ENCODE measurements around the gene ZNF814. TPM values are rescaled to one million over a fixed set of nuclear protein-coding genes. Genes with fewer than 3 reads are reported as not detected.

ZNF814 gene
- total RNA-seq, 2 donors from 2014 or later = 10.9 to 12.7 TPM

GRCh38 chr19:57803594-57804325, 85.1 kb downstream of the ZNF814 start:
- Histone ChIP-seq H3K9me3 (no peaks in the 10 kb centered on the region), H3K4me1 (ENCODE audit: control insufficient read depth in 1 of 2, low read depth in 2 of 2) (peaks cover 5 to 13% of the 10 kb centered on the region in 2 donors), H3K36me3 (peaks cover 11% of the 10 kb centered on the region), H3K27ac (peak overlapping the region; percentile 64 to 81), H3K27me3 (replicated peaks; ENCODE audit: insufficient read depth) (no peaks in the 10 kb centered on the region), H3K4me3 (peak overlapping the region; percentile 77)
- DNase-seq (ENCODE audit: low spot score) (no peak), ATAC-seq (ENCODE audit: insufficient number of reproducible peaks, low FRiP score, low read depth) (no peak)
- TF ChIP-seq CTCF (IDR thresholded peaks at IDR 0.05) = no peak

GRCh38 chr19:57803265-57803593, 85.6 kb downstream of the ZNF814 start:
- no peak for DNase-seq (ENCODE audit: low spot score)

GRCh38 chr19:57802269-57802668, 86.6 kb downstream of the ZNF814 start:
- TF ChIP-seq CTCF (IDR thresholded peaks at IDR 0.05) = no peak
- H3K27me3 ChIP-seq (replicated peaks; ENCODE audit: insufficient read depth) = no peaks in the 10 kb centered on the region
- ATAC-seq (ENCODE audit: insufficient number of reproducible peaks, low FRiP score, low read depth) = no peak
- H3K9me3 ChIP-seq = no peaks in the 10 kb centered on the region
- no peak overlapping the region for H3K27ac ChIP-seq
- no peak for DNase-seq (ENCODE audit: low spot score)
- no peaks in the 10 kb centered on the region for H3K36me3 ChIP-seq
- H3K4me3 ChIP-seq = no peak overlapping the region
- H3K4me1 ChIP-seq (ENCODE audit: control insufficient read depth in 1 of 2, low read depth in 2 of 2) = peaks cover 5 to 13% of the 10 kb centered on the region in 2 donors

More at GRCh38 chr19:57803265-57803593, 85.6 kb downstream of the ZNF814 start:
- ATAC-seq (ENCODE audit: insufficient number of reproducible peaks, low FRiP score, low read depth) = no peak
- no peaks in the 10 kb centered on the region for H3K27me3 ChIP-seq (replicated peaks; ENCODE audit: insufficient read depth)
- H3K4me3 ChIP-seq = peak overlapping the region; percentile 77
- peak overlapping the region; percentile 64 to 81 for H3K27ac ChIP-seq
- no peak for TF ChIP-seq CTCF (IDR thresholded peaks at IDR 0.05)
- H3K36me3 ChIP-seq = peaks cover 8% of the 10 kb centered on the region
- no peaks in the 10 kb centered on the region for H3K9me3 ChIP-seq
- peaks cover 5 to 13% of the 10 kb centered on the region in 2 donors for H3K4me1 ChIP-seq (ENCODE audit: control insufficient read depth in 1 of 2, low read depth in 2 of 2)

- DNase-seq (ENCODE audit: low spot score) (no peak), ATAC-seq (ENCODE audit: insufficient number of reproducible peaks, low FRiP score, low read depth) (no peak)
- Histone ChIP-seq H3K4me3 (no peak overlapping the region), H3K27ac (no peak overlapping the region), H3K36me3 (no peaks in the 10 kb centered on the region), H3K9me3 (no peaks in the 10 kb centered on the region), H3K27me3 (replicated peaks; ENCODE audit: insufficient read depth) (no peaks in the 10 kb centered on the region), H3K4me1 (ENCODE audit: control insufficient read depth in 1 of 2, low read depth in 2 of 2) (peaks cover 5 to 13% of the 10 kb centered on the region in 2 donors)
- no peak for TF ChIP-seq CTCF (IDR thresholded peaks at IDR 0.05)
These were observed 88.1 kb downstream of the ZNF814 start for GRCh38 chr19:57800696-57801095.

Other genes with a start within 250 kb of the ZNF814 start
- gene ZSCAN4, start 220.1 kb downstream of the ZNF814 start, total RNA-seq = not detected
- 10 to 100 TPM in 1 of 2 donors, 1 to 10 TPM in 1; 6.6 to 10.7 TPM for gene ZNF551, start 207.1 kb downstream of the ZNF814 start, total RNA-seq
- 1 to 10 TPM; 3.0 to 3.2 TPM for gene ZNF154, start 179.8 kb downstream of the ZNF814 start, total RNA-seq
- 1 to 10 TPM; 3.1 to 3.5 TPM for gene ZNF671, start 161.4 kb downstream of the ZNF814 start, total RNA-seq
- 10 to 100 TPM in 1 of 2 donors, 1 to 10 TPM in 1; 7.8 to 24.0 TPM for gene ZNF776, start 142.2 kb downstream of the ZNF814 start, total RNA-seq
- 10 to 100 TPM in 1 of 2 donors, 1 to 10 TPM in 1; 8.7 to 15.4 TPM for gene ZNF586, start 119.4 kb downstream of the ZNF814 start, total RNA-seq
- gene ZNF552, start 74.1 kb downstream of the ZNF814 start, total RNA-seq = 10 to 100 TPM in 1 of 2 donors, 1 to 10 TPM in 1; 9.6 to 23.9 TPM
- gene ZNF587B, start 58.7 kb downstream of the ZNF814 start, total RNA-seq = 10 to 100 TPM; 11.9 to 35.8 TPM
- gene ZNF587, start 39.2 kb downstream of the ZNF814 start, total RNA-seq = 10 to 100 TPM; 18.3 to 29.7 TPM
- gene ZNF417, start 27.6 kb upstream of the ZNF814 start, total RNA-seq = 10 to 100 TPM; 12.6 to 17.6 TPM
- gene ZNF418, start 46.4 kb upstream of the ZNF814 start, total RNA-seq = 1 to 10 TPM; 3.2 to 6.1 TPM
- 1 to 10 TPM; 1.4 to 7.6 TPM for gene ZNF256, start 58.7 kb upstream of the ZNF814 start, total RNA-seq
- gene C19orf18, start 85.5 kb upstream of the ZNF814 start, total RNA-seq = not detected
- gene ZNF606, start 113.8 kb upstream of the ZNF814 start, total RNA-seq = 10 to 100 TPM; 13.7 to 24.5 TPM
- gene ZSCAN1, start 145.0 kb upstream of the ZNF814 start, total RNA-seq = not detected
- 1 to 10 TPM; 7.6 to 9.5 TPM for gene ZNF135, start 170.2 kb upstream of the ZNF814 start, total RNA-seq
- 100 to 1,000 TPM in 1 of 2 donors, 10 to 100 TPM in 1; 90.9 to 102 TPM for gene ZSCAN18, start 209.2 kb upstream of the ZNF814 start, total RNA-seq